Kidney epithelial cell (primary cell): ENCODE data around the gene PHF1. TPM values are rescaled to one million over a fixed set of nuclear protein-coding genes. Genes with fewer than 3 reads are reported as not detected.

Source experiments
- DNase-seq: peaks from one replicate; pipeline ENCODE4 v3.0.0-alpha.2; 2010; ENCODE audit warnings: low read depth
- H3K27me3 ChIP-seq: 2 replicates; pipeline ENCODE4 v1.6.0; 2011; ENCODE audit warnings: low read length; ENCODE audit not compliant: control insufficient read depth, insufficient read depth
- H3K36me3 ChIP-seq: 2 replicates; pipeline ENCODE4 v1.5.1; 2011; ENCODE audit warnings: low read length; ENCODE audit not compliant: control insufficient read depth, insufficient read depth
- H3K4me3 ChIP-seq: 2 replicates; pipeline ENCODE4 v1.5.1; 2011; ENCODE audit warnings: low read depth, mild to moderate bottlenecking, control low read depth, low read length
- total RNA-seq: library from RNA; depleted of rRNA; stranded (reverse); fragments of >200 nt; gene quantifications from 2 replicates; pipeline ENCODE4 v1.2.3, GENCODE V29; 2015
- TF ChIP-seq, protein P1 (sequence below): IDR thresholded peaks from 2 replicates; pipeline ENCODE4 v1.5.1; 2011; ENCODE audit warnings: mild to moderate bottlenecking, moderate library complexity, low read length, control low read depth, inconsistent platforms; ENCODE audit not compliant: insufficient read depth, poor library complexity, severe bottlenecking

The PHF1 gene
- total RNA-seq, 1 donor from 2014 or later, result 27.9 TPM

DNA sequence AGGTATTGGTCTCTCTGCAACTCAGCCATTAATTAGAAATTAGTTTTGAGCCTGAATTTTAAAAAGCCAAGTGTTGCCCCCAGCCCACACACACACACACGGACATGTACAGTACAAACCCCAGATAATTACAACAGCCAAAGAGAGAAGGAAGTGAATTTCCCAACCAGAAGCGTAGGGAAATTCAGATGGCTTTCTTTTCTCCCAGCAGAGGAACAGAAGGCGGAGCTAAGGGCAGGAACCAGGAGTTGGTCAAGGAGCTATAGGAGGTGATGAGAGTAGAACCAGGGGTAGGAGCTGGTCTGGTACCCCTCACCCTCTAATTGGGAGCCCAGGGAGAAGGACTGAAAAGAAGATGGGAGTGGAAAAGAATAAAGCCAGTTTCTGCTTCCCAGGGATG, 39.6 kb downstream of the PHF1 start:
- H3K36me3 ChIP-seq, result peaks cover 1% of the 10 kb centered on the region
- no peaks in the 10 kb centered on the region for H3K27me3 ChIP-seq
- TF ChIP-seq, protein P1, sequence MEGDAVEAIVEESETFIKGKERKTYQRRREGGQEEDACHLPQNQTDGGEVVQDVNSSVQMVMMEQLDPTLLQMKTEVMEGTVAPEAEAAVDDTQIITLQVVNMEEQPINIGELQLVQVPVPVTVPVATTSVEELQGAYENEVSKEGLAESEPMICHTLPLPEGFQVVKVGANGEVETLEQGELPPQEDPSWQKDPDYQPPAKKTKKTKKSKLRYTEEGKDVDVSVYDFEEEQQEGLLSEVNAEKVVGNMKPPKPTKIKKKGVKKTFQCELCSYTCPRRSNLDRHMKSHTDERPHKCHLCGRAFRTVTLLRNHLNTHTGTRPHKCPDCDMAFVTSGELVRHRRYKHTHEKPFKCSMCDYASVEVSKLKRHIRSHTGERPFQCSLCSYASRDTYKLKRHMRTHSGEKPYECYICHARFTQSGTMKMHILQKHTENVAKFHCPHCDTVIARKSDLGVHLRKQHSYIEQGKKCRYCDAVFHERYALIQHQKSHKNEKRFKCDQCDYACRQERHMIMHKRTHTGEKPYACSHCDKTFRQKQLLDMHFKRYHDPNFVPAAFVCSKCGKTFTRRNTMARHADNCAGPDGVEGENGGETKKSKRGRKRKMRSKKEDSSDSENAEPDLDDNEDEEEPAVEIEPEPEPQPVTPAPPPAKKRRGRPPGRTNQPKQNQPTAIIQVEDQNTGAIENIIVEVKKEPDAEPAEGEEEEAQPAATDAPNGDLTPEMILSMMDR, result no peak
- no peak for DNase-seq
- no peak overlapping the region for H3K4me3 ChIP-seq

DNA sequence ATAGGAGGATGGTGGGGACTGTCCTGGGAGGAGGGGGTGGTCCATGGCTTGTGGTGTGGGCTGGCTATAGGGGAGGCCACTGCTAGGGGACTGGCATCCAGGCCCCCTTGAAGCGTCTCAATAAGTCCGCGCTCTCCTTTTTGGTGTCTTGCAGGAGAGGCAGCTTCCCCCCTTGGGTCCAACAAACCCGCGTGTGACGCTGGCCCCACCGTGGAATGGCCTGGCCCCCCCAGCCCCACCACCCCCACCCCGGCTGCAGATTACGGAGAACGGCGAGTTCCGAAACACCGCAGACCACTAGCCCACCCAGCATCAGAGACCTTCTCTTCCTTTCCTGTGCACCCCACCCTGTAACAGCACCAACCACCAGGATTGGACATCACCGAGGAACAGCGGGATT, 40.8 kb downstream of the PHF1 start:
- Histone ChIP-seq H3K4me3 (no peak overlapping the region), H3K27me3 (no peaks in the 10 kb centered on the region), H3K36me3 (peaks cover 4% of the 10 kb centered on the region)
- DNase-seq, result no peak
- TF ChIP-seq, protein P1, result no peak

DNA sequence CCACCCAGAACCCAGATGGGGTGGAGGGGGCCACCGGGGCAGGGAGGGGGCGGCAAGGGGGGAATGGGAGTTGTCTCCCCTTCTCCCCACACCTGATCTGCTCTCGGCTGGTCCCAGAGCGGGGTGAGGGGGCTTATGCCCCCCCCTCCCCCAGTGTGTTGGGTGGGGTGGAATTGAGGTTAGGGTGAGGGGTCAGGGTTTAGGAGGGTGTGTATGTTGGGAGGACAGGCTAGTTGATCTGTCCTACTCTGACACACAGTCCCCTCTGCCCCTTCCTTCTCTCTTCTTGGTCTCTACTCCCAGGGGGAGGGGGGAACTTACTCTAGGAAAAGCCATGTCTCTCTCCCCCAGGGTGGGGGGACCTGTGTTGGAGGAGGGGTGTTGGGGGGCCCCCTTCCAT, 41.7 kb downstream of the PHF1 start:
- no peak overlapping the region for H3K4me3 ChIP-seq

DNA sequence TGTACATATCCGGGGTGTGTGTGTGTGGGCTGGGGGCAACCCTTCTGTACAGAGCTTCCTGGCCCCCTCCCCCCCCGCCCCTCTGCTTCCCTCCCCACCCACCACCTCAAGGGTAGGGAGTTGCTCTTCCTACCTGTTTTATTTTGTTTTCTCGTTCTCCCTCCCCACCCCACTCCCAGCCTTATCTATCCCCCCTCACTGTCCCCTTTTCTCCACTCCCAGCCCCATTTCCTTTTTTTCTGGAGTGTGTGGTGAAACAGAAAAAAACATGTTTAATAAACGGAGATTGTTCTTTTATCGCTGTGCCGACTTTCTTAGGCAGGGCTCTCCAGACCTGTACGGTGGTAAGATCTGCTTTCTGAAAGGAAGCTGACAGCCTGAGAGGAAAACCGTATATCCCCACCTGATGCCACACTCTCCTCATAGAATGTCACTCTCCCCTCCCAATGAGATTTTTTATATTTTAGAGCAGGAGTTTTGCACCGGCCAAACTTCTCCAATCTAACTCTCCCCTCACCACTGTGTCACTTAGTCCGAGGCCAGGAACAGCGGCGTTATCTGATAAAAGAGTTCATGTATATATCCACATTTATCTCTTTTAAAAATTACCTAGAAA, 42.7 kb downstream of the PHF1 start:
- Histone ChIP-seq H3K4me3 (peak overlapping the region; percentile 75), H3K36me3 (peaks cover 2% of the 10 kb centered on the region), H3K27me3 (no peaks in the 10 kb centered on the region)
- TF ChIP-seq, protein P1, result no peak
- no peak for DNase-seq

More for the DNA sequence above, 41.7 kb downstream of the PHF1 start:
- TF ChIP-seq, protein P1, result no peak
- H3K36me3 ChIP-seq, result peaks cover 4% of the 10 kb centered on the region
- no peaks in the 10 kb centered on the region for H3K27me3 ChIP-seq
- DNase-seq, result no peak

DNA sequence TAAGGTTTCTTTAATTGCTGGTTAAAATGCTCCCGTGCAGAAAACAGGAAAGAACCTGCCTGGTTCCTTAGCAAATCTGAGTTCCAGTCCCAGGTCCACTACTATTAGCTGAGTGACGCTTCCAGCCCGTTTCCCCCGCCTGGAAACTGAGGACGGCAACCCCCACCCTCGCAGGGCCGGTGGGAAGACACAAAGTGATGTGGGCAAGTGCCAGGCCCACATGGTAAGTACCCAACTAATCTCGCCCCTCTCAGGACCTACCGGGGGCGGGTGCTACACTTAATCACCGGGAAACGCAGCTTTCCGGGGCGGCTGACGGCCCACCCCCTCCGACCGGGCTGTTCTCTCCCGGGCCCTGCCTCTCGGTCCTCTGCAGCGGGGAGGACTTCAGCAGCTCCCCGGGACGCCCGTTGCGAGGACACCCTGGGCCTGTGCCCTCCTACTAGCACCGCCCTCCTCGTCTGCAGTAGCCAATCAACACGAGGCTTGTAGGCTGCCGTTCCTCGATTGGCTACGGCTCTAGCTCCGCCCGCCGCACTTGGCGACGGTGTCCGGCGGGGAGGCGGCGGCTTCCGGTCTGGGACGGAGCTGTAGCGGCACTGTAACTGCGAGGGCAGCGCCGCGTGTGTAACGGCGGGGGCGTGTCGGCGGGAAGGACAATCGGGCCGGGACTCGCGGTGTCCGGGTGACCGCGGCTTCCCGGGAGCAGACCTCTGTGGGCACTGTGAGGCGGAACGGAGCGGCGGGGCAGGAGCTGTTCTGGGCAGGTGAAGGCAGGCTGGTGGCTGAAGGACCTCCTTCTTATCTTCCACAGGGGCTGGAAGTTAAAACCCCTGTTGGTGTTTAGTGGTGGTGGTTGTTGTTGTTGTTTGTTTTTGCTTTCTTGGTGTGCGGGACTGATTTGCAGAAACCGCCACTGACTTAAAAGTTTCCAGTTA, 43.5 kb downstream of the PHF1 start, which contains the start of gene ZBTB9:
ZBTB9 (plus strand) TSS at position 568 of the 938 bp plus-strand sequence. CDS start 525 bp downstream, outside the sequence.
- Histone ChIP-seq H3K27me3 (no peaks in the 10 kb centered on the region), H3K4me3 (peak within 1 kb of the TSS; percentile 75), H3K36me3 (peaks cover 2% of the 10 kb centered on the region)
- peak; percentile 75 for DNase-seq
- TF ChIP-seq, protein P1, result no peak
